Upper lobe of left lung (tissue), 4 donors: ENCODE results near the gene HLA-A.

Experiments used
- EP300 ChIP-seq, 4 donors: sonication (generic); formaldehyde crosslinking; IDR thresholded peaks; one replicate each; pipeline ENCODE4 v1.5.1; 2017; ENCODE audit warnings: antibody characterized with exemption in 4 of 4, control low read depth in 2 of 4
- POLR2A ChIP-seq, 4 donors: fragments of 450-650 bp; IDR thresholded peaks; one replicate each; pipeline ENCODE4 v1.5.1; 2016 to 2017; ENCODE audit warnings: antibody characterized with exemption in 4 of 4, mild to moderate bottlenecking in 2 of 4
- POLR2AphosphoS5 ChIP-seq, 2 donors: sonication (generic); formaldehyde crosslinking; IDR thresholded peaks; one replicate each; pipeline ENCODE4 v1.5.1; 2017; ENCODE audit warnings: antibody characterized with exemption in 2 of 2
- TF ChIP-seq, protein P1 (sequence below), 6 experiments: fragments of 450-650 bp in 4 of 6; fragments of 200-600 bp in 2 of 6; sonication (generic) in 2 of 6; IDR thresholded peaks; one replicate each; pipeline ENCODE4 v1.5.1; 2016 to 2019; ENCODE audit warnings: antibody characterized with exemption in 6 of 6

DNA sequence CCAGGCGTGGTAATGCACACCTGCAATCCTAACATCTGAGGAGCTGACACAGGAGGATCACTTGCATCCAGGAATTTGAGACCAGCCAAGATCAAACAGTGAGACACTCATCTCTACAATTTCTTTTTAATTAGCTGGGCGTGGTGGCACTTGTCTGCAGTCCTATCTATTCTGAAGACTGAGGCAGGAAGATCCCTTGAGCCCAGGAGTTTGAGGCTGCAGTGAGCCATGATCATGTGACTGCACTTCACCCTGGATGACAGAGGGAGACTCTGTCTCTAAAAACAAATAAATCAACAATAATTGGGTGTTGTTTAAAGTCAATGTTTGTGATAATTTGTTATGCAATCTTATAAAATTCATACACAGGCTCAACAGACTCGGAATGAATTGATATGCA is 18.0 kb upstream of the HLA-A start:
- TF ChIP-seq POLR2AphosphoS5 (IDR thresholded peaks at IDR 0.05) (no peak), POLR2A (IDR thresholded peaks at IDR 0.05) (no peak), EP300 (IDR thresholded peaks at IDR 0.05) (no peak)
- TF ChIP-seq, protein P1, sequence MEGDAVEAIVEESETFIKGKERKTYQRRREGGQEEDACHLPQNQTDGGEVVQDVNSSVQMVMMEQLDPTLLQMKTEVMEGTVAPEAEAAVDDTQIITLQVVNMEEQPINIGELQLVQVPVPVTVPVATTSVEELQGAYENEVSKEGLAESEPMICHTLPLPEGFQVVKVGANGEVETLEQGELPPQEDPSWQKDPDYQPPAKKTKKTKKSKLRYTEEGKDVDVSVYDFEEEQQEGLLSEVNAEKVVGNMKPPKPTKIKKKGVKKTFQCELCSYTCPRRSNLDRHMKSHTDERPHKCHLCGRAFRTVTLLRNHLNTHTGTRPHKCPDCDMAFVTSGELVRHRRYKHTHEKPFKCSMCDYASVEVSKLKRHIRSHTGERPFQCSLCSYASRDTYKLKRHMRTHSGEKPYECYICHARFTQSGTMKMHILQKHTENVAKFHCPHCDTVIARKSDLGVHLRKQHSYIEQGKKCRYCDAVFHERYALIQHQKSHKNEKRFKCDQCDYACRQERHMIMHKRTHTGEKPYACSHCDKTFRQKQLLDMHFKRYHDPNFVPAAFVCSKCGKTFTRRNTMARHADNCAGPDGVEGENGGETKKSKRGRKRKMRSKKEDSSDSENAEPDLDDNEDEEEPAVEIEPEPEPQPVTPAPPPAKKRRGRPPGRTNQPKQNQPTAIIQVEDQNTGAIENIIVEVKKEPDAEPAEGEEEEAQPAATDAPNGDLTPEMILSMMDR (IDR thresholded peaks at IDR 0.05): no peak
